ENCODE measurements around the gene IGFBP4. TPM values are rescaled to one million over a fixed set of nuclear protein-coding genes. Genes with fewer than 3 reads are reported as not detected.

Gene IGFBP4
- total RNA-seq: 100 to 1,000 TPM in 6 of 10 donors, 10 to 100 TPM in 4; 65.1 to 301 (median 123) TPM
- polyA plus RNA-seq: 100 to 1,000 TPM; 224 to 295 TPM
- long read RNA-seq, donor 1, transcript IGFBP4-201 (4 exons, 2,200 nt): major isoform, 433 of 508 reads
- long read RNA-seq, donor 1, partial matches to known transcripts: 63 of 508 reads
- long read RNA-seq, donor 1, other reads (novel, unspliced or antisense): 12 of 508 reads
- long read RNA-seq, donor 2, transcript IGFBP4-201 (4 exons, 2,200 nt): major isoform, 343 of 393 reads
- long read RNA-seq, donor 2, partial matches to known transcripts: 40 of 393 reads
- long read RNA-seq, donor 2, other reads (novel, unspliced or antisense): 10 of 393 reads
- long read RNA-seq, donor 3, transcript IGFBP4-201 (4 exons, 2,200 nt): major isoform, 390 of 473 reads
- long read RNA-seq, donor 3, partial matches to known transcripts: 52 of 473 reads
- long read RNA-seq, donor 3, other reads (novel, unspliced or antisense): 31 of 473 reads

GRCh38 chr17:40443196-40443987 lies at the start of gene IGFBP4:
TSS of gene IGFBP4 (plus strand) at chr17:40443450. CDS start at chr17:40443736, 286 bp downstream.
- peak; percentile 16 to 57 (median 45) for TF ChIP-seq CTCF (IDR thresholded peaks at IDR 0.05)
- ATAC-seq: peak; percentile 68 to 78 (median 73)
- Histone ChIP-seq H3K4me1 (peaks cover 12 to 57% (median 46%) of the 10 kb centered on the region in 9 donors), H3K27me3 (peaks cover 0 to 15% (median 0%) of the 10 kb centered on the region in 7 donors), H3K27ac (peak within 1 kb of the TSS; percentile 89 to 99 (median 96)), H3K9me3 (no peaks in the 10 kb centered on the region), H3K36me3 (peaks cover 0 to 13% (median 0%) of the 10 kb centered on the region in 9 donors), H3K4me3 (peak within 1 kb of the TSS; percentile 66 to 89 (median 82))
- 1% methylated on average over 92 to 97 of the region's 98 CpGs for WGBS, 2 donors
- DNase-seq: peak; percentile 85 to 86
- intact Hi-C loops (cut with DNase I): loop anchor here in 8 of 10 donors (1.0 to 10.0 kb wide), 8 partner anchors 33 to 1241 kb away; partner anchors contain the start of genes EIF1 (in 1 of the 8) and GJD3 (in 1 of the 8)

- H3K9me3 ChIP-seq: no peaks in the 10 kb centered on the region
- WGBS, 2 donors: 52 to 64% methylated on average over 4 of the region's 4 CpGs
- no peak overlapping the region for H3K4me3 ChIP-seq
- intact Hi-C loops (cut with DNase I): loop anchor here in 7 of 10 donors (1.0 to 5.0 kb wide), 9 partner anchors 34 to 163 kb away; partner anchors contain the start of gene GJD3 (in 2 of the 7)
- no peaks in the 10 kb centered on the region for H3K27me3 ChIP-seq
- H3K36me3 ChIP-seq: peaks cover 0 to 69% (median 0%) of the 10 kb centered on the region in 9 donors
- DNase-seq (no peak), ATAC-seq (peak in 4 of 8 donors; percentile 13 to 57 (median 38))
- TF ChIP-seq CTCF (IDR thresholded peaks at IDR 0.05): peak; percentile 30 to 78 (median 68)
- H3K4me1 ChIP-seq: no peaks in the 10 kb centered on the region
- H3K27ac ChIP-seq: no peak overlapping the region
Measured at GRCh38 chr17:40399185-40399584, 44.1 kb upstream of the IGFBP4 start.

- 90 to 91% methylated on average over 1 of the region's 1 CpG for WGBS, 2 donors
- no peaks in the 10 kb centered on the region for H3K4me1 ChIP-seq
- no peak for ATAC-seq
- intact Hi-C loops (cut with DNase I): loop anchor here in 4 of 10 donors (5.0 kb wide), 4 partner anchors 35 to 130 kb away; partner anchors contain the start of gene GJD3 (in 1 of the 4)
- H3K36me3 ChIP-seq: peaks cover 0 to 79% (median 0%) of the 10 kb centered on the region in 9 donors
- no peak for TF ChIP-seq CTCF (IDR thresholded peaks at IDR 0.05)
- H3K9me3 ChIP-seq: no peaks in the 10 kb centered on the region
- H3K27ac ChIP-seq: no peak overlapping the region
- no peak overlapping the region for H3K4me3 ChIP-seq
- no peak for DNase-seq
- no peaks in the 10 kb centered on the region for H3K27me3 ChIP-seq
Measured at GRCh38 chr17:40402668-40403067, 40.6 kb upstream of the IGFBP4 start.

GRCh38 chr17:40404003-40404402 lies 39.2 kb upstream of the IGFBP4 start:
- Histone ChIP-seq H3K4me1 (no peaks in the 10 kb centered on the region), H3K9me3 (no peaks in the 10 kb centered on the region), H3K36me3 (peaks cover 0 to 84% (median 0%) of the 10 kb centered on the region in 9 donors), H3K27me3 (no peaks in the 10 kb centered on the region), H3K4me3 (no peak overlapping the region), H3K27ac (no peak overlapping the region)
- TF ChIP-seq CTCF (IDR thresholded peaks at IDR 0.05): no peak
- DNase-seq: no peak
- ATAC-seq: no peak
- intact Hi-C loops (cut with DNase I): loop anchor here in 4 of 10 donors (5.0 kb wide), 4 partner anchors 33 to 128 kb away; partner anchors contain the start of gene GJD3 (in 1 of the 4)
- WGBS, 2 donors: 87 to 94% methylated on average over 3 of the region's 3 CpGs
